Liver (tissue), 9 donors: ENCODE measurements around the gene TRHDE. TPM values are rescaled to one million over a fixed set of nuclear protein-coding genes. Genes with fewer than 3 reads are reported as not detected.

ENCODE experiments used
- DNase-seq: peaks from one replicate; pipeline ENCODE4 v3.0.0-alpha.2; 2017; ENCODE audit warnings: low spot score
- H3K27ac ChIP-seq, 2 donors: one replicate each; pipeline ENCODE4 v1.7.0; 2013; ENCODE audit warnings: inconsistent platforms in 2 of 2, low read length in 2 of 2, control low read depth in 1 of 2, low read depth in 1 of 2, mild to moderate bottlenecking in 1 of 2
- H3K27me3 ChIP-seq, 4 donors: one replicate each; pipeline versions ENCODE4 v1.6.1 to v1.7.0; 2013; ENCODE audit warnings: low read length in 3 of 4, inconsistent platforms in 1 of 4, mild to moderate bottlenecking in 1 of 4, moderate library complexity in 1 of 4; ENCODE audit not compliant: control insufficient read depth in 4 of 4, insufficient read depth in 4 of 4
- H3K36me3 ChIP-seq, 4 donors: one replicate each; pipeline versions ENCODE4 v1.6.1 to v1.7.0; 2013; ENCODE audit warnings: low read length in 3 of 4, mild to moderate bottlenecking in 3 of 4, low read depth in 1 of 4, moderate library complexity in 1 of 4; ENCODE audit not compliant: control insufficient read depth in 4 of 4, insufficient read depth in 3 of 4
- H3K4me1 ChIP-seq, 4 donors: one replicate each; pipeline versions ENCODE4 v1.6.1 to v1.7.0; 2013; ENCODE audit warnings: low read length in 3 of 4, mild to moderate bottlenecking in 3 of 4, moderate library complexity in 1 of 4; ENCODE audit not compliant: control insufficient read depth in 4 of 4, insufficient read depth in 4 of 4
- H3K4me3 ChIP-seq, 3 donors: one replicate each; pipeline versions ENCODE4 v1.6.1 to v1.7.0; 2013; ENCODE audit warnings: low read length in 3 of 3, control low read depth in 1 of 3, low read depth in 1 of 3, mild to moderate bottlenecking in 1 of 3
- H3K9ac ChIP-seq, 2 donors: one replicate each; pipeline ENCODE4 v1.7.0; 2013; ENCODE audit warnings: low read length in 2 of 2, mild to moderate bottlenecking in 2 of 2, moderate library complexity in 2 of 2, control low read depth in 1 of 2, low read depth in 1 of 2
- H3K9me3 ChIP-seq, 4 donors: one replicate each; pipeline versions ENCODE4 v1.6.1 to v1.7.0; 2013; ENCODE audit warnings: low read length in 3 of 4; ENCODE audit not compliant: control insufficient read depth in 4 of 4
- CTCF ChIP-seq: fragments of 150-350 bp; IDR thresholded peaks from 2 replicates; pipeline ENCODE4 v1.5.1; 2017; ENCODE audit warnings: improper control_type of control experiment, low read depth, low read length; ENCODE audit not compliant: missing input control
- EGR1 ChIP-seq, 2 donors: IDR thresholded peaks; 2 replicates each; pipeline ENCODE4 v1.6.1; 2016 to 2018; ENCODE audit warnings: antibody characterized with exemption in 2 of 2, low read depth in 2 of 2
- FOXA1 ChIP-seq: IDR thresholded peaks from 2 replicates; pipeline ENCODE4 v1.6.1; 2016; ENCODE audit warnings: antibody characterized with exemption
- FOXA2 ChIP-seq: IDR thresholded peaks from 2 replicates; pipeline ENCODE4 v1.6.1; 2016; ENCODE audit warnings: antibody characterized with exemption
- GABPA ChIP-seq, 2 donors: IDR thresholded peaks in 1 of 2; conservative IDR thresholded peaks in 1 of 2; 2 replicates each; pipeline ENCODE4 v1.6.1; 2016; ENCODE audit warnings: antibody characterized with exemption in 2 of 2, mild to moderate bottlenecking in 1 of 2, moderate library complexity in 1 of 2
- HNF4A ChIP-seq, 2 donors: conservative IDR thresholded peaks; 2 replicates each; pipeline ENCODE4 v1.6.1; 2016; ENCODE audit warnings: antibody characterized with exemption in 2 of 2, mild to moderate bottlenecking in 2 of 2
- HNF4G ChIP-seq: IDR thresholded peaks from 2 replicates; pipeline ENCODE4 v1.6.1; 2016; ENCODE audit warnings: antibody characterized with exemption
- JUND ChIP-seq, 2 donors: IDR thresholded peaks; 2 replicates each; pipeline ENCODE4 v1.6.1; 2016; ENCODE audit warnings: antibody characterized with exemption in 2 of 2
- NR2F2 ChIP-seq: IDR thresholded peaks from 2 replicates; pipeline ENCODE4 v1.6.1; 2016; ENCODE audit warnings: antibody characterized with exemption
- RAD21 ChIP-seq, 2 donors: IDR thresholded peaks; 2 replicates each; pipeline ENCODE4 v1.6.1; 2016; ENCODE audit warnings: antibody characterized with exemption in 2 of 2, mild to moderate bottlenecking in 2 of 2
- REST ChIP-seq: IDR thresholded peaks from 2 replicates; pipeline ENCODE4 v1.6.1; 2016; ENCODE audit warnings: antibody characterized with exemption, mild to moderate bottlenecking
- RXRA ChIP-seq, 2 donors: IDR thresholded peaks; 2 replicates each; pipeline ENCODE4 v1.6.1; 2017 to 2018; ENCODE audit warnings: antibody characterized with exemption in 2 of 2, mild to moderate bottlenecking in 1 of 2
- SP1 ChIP-seq: IDR thresholded peaks from 2 replicates; pipeline ENCODE4 v1.6.1; 2018; ENCODE audit warnings: antibody characterized with exemption, mild to moderate bottlenecking
- TAF1 ChIP-seq: conservative IDR thresholded peaks from 2 replicates; pipeline ENCODE4 v1.6.1; 2016; ENCODE audit warnings: antibody characterized with exemption, mild to moderate bottlenecking
- YY1 ChIP-seq: IDR thresholded peaks from 2 replicates; pipeline ENCODE4 v1.6.1; 2016; ENCODE audit warnings: antibody characterized with exemption, mild to moderate bottlenecking
- WGBS: extraction: QIAGEN DNeasy Blood & Tissue Kit; methylation state at CpG from one replicate; pipeline ENCODE4 v1.1.7; 2013; 5-methylcytosine and 5-hydroxymethylcytosine counted together
- polyA plus RNA-seq, 2 donors: library from polyadenylated mRNA; stranded (reverse) in 1 of 2; unstranded in 1 of 2; fragments of 200-250 nt in 1 of 2; fragments of >200 nt in 1 of 2; fragmentation: Nextera tagmentation in 1 of 2; extraction: Ambion mirVana in 1 of 2; gene quantifications; one replicate each; pipeline versions ENCODE4 v1.2.1 to v1.2.3, GENCODE V29; 2013 to 2015
- total RNA-seq, 2 donors: library from RNA; depleted of rRNA; stranded (reverse); fragments of >200 nt; gene quantifications; one replicate each; pipeline ENCODE4 v1.2.3, GENCODE V29; 2014
- TF ChIP-seq, protein P1 (sequence below): IDR thresholded peaks from 2 replicates; pipeline ENCODE4 v1.6.1; 2016; ENCODE audit warnings: antibody characterized with exemption
- TF ChIP-seq, protein P2 (sequence below): IDR thresholded peaks from 2 replicates; pipeline ENCODE4 v1.6.1; 2016; ENCODE audit warnings: antibody characterized with exemption
- TF ChIP-seq, protein P3 (sequence below): IDR thresholded peaks from 2 replicates; pipeline ENCODE4 v1.6.1; 2016; ENCODE audit warnings: antibody characterized with exemption
- donor health status: healthy.
- donor health status: healthy.
- donor health status: healthy.
- donor health status: healthy.
- donor health status: healthy.

Gene TRHDE
- total and polyA plus RNA-seq, 4 donors: 0.05 to 0.17 (median 0.14) TPM; not detected in 1

DNA sequence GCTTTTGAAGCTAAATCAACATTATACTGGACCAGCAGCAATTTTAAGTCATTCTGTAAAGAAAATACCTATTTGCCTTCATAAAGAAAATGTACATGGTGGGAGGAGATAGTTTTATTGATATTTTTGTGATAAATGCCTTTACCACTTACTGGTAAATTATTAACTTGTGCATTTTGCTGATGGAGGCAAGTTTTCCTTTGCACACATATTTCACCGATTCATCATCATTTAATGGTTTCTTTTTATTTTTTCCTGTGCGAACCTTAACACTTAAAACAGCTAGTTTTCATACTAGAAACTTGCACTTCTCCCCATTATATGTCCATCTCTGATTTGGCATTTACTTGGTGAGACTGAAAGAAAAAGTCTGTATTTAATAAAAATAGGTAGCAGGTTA, 239.3 kb downstream of the TRHDE start:
- no peaks in the 10 kb centered on the region for H3K9me3 ChIP-seq
- no peaks in the 10 kb centered on the region for H3K36me3 ChIP-seq
- no peak overlapping the region for H3K9ac ChIP-seq
- H3K4me3 ChIP-seq: peak overlapping the region in 1 of 3 donors; percentile 23
- H3K27ac ChIP-seq: no peak overlapping the region
- no peak for TF ChIP-seq NR2F2
- TF ChIP-seq HNF4A (conservative IDR thresholded peaks at IDR 0.05): no peak
- no peak for TF ChIP-seq YY1
- TF ChIP-seq FOXA1: no peak
- no peak for TF ChIP-seq FOXA2
- TF ChIP-seq JUND (IDR thresholded peaks at IDR 0.05): no peak
- TF ChIP-seq REST: no peak
- no peak for TF ChIP-seq HNF4G
- TF ChIP-seq, protein P1, sequence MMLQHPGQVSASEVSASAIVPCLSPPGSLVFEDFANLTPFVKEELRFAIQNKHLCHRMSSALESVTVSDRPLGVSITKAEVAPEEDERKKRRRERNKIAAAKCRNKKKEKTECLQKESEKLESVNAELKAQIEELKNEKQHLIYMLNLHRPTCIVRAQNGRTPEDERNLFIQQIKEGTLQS: no peak
- TF ChIP-seq RAD21 (IDR thresholded peaks at IDR 0.05): no peak
- TF ChIP-seq TAF1: no peak
- TF ChIP-seq, protein P2, sequence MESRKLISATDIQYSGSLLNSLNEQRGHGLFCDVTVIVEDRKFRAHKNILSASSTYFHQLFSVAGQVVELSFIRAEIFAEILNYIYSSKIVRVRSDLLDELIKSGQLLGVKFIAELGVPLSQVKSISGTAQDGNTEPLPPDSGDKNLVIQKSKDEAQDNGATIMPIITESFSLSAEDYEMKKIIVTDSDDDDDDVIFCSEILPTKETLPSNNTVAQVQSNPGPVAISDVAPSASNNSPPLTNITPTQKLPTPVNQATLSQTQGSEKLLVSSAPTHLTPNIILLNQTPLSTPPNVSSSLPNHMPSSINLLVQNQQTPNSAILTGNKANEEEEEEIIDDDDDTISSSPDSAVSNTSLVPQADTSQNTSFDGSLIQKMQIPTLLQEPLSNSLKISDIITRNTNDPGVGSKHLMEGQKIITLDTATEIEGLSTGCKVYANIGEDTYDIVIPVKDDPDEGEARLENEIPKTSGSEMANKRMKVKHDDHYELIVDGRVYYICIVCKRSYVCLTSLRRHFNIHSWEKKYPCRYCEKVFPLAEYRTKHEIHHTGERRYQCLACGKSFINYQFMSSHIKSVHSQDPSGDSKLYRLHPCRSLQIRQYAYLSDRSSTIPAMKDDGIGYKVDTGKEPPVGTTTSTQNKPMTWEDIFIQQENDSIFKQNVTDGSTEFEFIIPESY: no peak
- TF ChIP-seq, protein P3, sequence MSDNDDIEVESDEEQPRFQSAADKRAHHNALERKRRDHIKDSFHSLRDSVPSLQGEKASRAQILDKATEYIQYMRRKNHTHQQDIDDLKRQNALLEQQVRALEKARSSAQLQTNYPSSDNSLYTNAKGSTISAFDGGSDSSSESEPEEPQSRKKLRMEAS: no peak
- TF ChIP-seq RXRA (IDR thresholded peaks at IDR 0.05): no peak
- TF ChIP-seq GABPA (IDR thresholded peaks at IDR 0.05 in 1 of 2, conservative IDR thresholded peaks at IDR 0.05 in 1 of 2): no peak
- no peak for TF ChIP-seq SP1
- no peak for TF ChIP-seq CTCF
- TF ChIP-seq EGR1 (IDR thresholded peaks at IDR 0.05; ENCODE audit: low read depth in 2 of 2): no peak
- no peaks in the 10 kb centered on the region for H3K27me3 ChIP-seq
- no peak for DNase-seq
- 67% methylated on average over 2 of the region's 2 CpGs for WGBS
- peaks cover 0 to 3% (median 0%) of the 10 kb centered on the region in 4 donors for H3K4me1 ChIP-seq
